ENCODE data around the gene FSD2. TPM values are rescaled to one million over a fixed set of nuclear protein-coding genes. Genes with fewer than 3 reads are reported as not detected.

Gene FSD2
- total and polyA plus RNA-seq, 2 of the 4 experiments (the other 2 are of a cell fraction): not detected

DNA sequence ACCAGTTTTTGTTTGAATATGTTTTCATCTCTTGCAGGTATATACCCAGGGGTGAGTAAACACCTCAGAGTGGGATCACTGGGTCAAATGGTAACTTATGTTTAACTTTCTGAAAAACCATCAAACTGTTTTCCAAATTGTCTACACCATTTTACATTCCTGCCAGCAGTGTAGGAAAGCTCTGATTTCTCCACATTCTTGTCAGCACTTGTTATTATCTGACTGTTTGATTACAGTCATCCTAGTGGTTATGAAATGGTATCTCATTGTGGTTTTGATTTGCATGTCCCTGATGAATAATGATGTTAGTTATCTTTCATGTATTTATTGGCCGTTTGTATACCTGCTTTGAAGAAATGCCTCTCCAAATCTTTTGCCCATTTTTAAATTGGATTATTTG lies 13.8 kb downstream of the FSD2 start:
- no peak overlapping the region for H2BK20ac ChIP-seq (ENCODE audit: low read depth, low read length)
- no peak overlapping the region for H2AK5ac ChIP-seq (ENCODE audit: low read depth, low read length)
- ChIA-PET POLR2A (ENCODE audit: unreplicated experiment) (no interaction called here), CTCF (interaction anchor here (1.1 kb wide), 1 partner anchor 24 kb away, joined by 5 read pairs; no protein-coding TSS in a partner anchor)
- no peak overlapping the region for H3K4ac ChIP-seq (ENCODE audit: low read depth, low read length)
- no peak overlapping the region for H4K5ac ChIP-seq (ENCODE audit: low read depth, low read length)
- H3K4me3 ChIP-seq (ENCODE audit: insufficient read depth, low read depth, low read length): no peak overlapping the region
- WGBS, 2 experiments (ENCODE audit: extremely low coverage in 2 of 2, insufficient read length in 1 of 2): no CpG with 5 or more reads among the region's 1 CpG
- H2AFZ ChIP-seq (replicated peaks; ENCODE audit: low read length, poor library complexity): no peak overlapping the region
- H4K8ac ChIP-seq (ENCODE audit: low read depth in 2 of 2, low read length in 2 of 2): no peak overlapping the region
- H2BK5ac ChIP-seq (ENCODE audit: low read depth, low read length, poor library complexity, severe bottlenecking): no peak overlapping the region
- DNase-seq (no peak), ATAC-seq (ENCODE audit: low read depth) (no peak)
- no peaks in the 10 kb centered on the region; the same call in 1 of the 2 replicates for H3K27me3 ChIP-seq (ENCODE audit: control insufficient read depth, insufficient read depth, low read length)
- no peak overlapping the region for H3K14ac ChIP-seq (replicated peaks; ENCODE audit: low read depth, low read length)
- H2BK120ac ChIP-seq (ENCODE audit: low read depth, low read length): no peak overlapping the region
- no peak overlapping the region for H3K56ac ChIP-seq (ENCODE audit: extremely low read depth, insufficient read depth, low read length)
- TF ChIP-seq NFE2L2 (IDR thresholded peaks at IDR 0.05; ENCODE audit: low read depth, low read length) (no peak), MXI1 (IDR thresholded peaks at IDR 0.05; ENCODE audit: borderline replicate concordance, low read depth, low read length) (no peak), ELK1 (IDR thresholded peaks at IDR 0.05; ENCODE audit: borderline replicate concordance, low read depth, low read length) (no peak), BHLHE40 (IDR thresholded peaks at IDR 0.05; ENCODE audit: low read depth, low read length) (no peak), USF2 (IDR thresholded peaks at IDR 0.05; ENCODE audit: low read depth, low read length) (no peak), CEBPB (IDR thresholded peaks at IDR 0.05; ENCODE audit: low read depth, low read length) (no peak), RFX5 (IDR thresholded peaks at IDR 0.05; ENCODE audit: low read depth, low read length) (no peak), POLR2A (IDR thresholded peaks at IDR 0.05; ENCODE audit: low read depth, low read length) (no peak), CHD1 (IDR thresholded peaks at IDR 0.05; ENCODE audit: low read depth, low read length) (no peak), MAZ (IDR thresholded peaks at IDR 0.05; ENCODE audit: borderline replicate concordance, low read depth, low read length) (no peak), FOS (IDR thresholded peaks at IDR 0.05; ENCODE audit: low read depth, low read length) (no peak), CTCF (conservative IDR thresholded peaks at IDR 0.05; ENCODE audit: low read depth, low read length) (no peak), RAD21 (IDR thresholded peaks at IDR 0.05; ENCODE audit: low read length) (no peak), RCOR1 (IDR thresholded peaks at IDR 0.05; ENCODE audit: insufficient replicate concordance, low read length) (no peak), MAFK (IDR thresholded peaks at IDR 0.05; ENCODE audit: low read depth, low read length) (no peak), SMC3 (IDR thresholded peaks at IDR 0.05; ENCODE audit: low read depth, low read length) (no peak)
- BruUV-seq (replicated peaks): no TSS peak
- H3K27ac ChIP-seq (ENCODE audit: insufficient read depth, low read length): no peak overlapping the region
- H2AK9ac ChIP-seq (replicated peaks; ENCODE audit: low read depth, low read length, poor library complexity): no peak overlapping the region
- H3K4me1 ChIP-seq (ENCODE audit: control insufficient read depth, insufficient read depth, low read length): no peaks in the 10 kb centered on the region
- H4K20me1 ChIP-seq (ENCODE audit: insufficient read depth, low read length): no peaks in the 10 kb centered on the region
- H3K4me2 ChIP-seq (ENCODE audit: low read depth, low read length): no peak overlapping the region
- intact Hi-C loops (cut with micrococcal nuclease) (no loop called here), in situ Hi-C loops (cut with MboI; ENCODE audit: low sequenced_read_pairs) (no loop called here), dilution Hi-C loops (cut with HindIII; ENCODE audit: low sequenced_read_pairs, unreplicated experiment) (no loop called here)
- no peaks in the 10 kb centered on the region for H3K9me3 ChIP-seq (ENCODE audit: control insufficient read depth, insufficient read depth, low read length)
- no peak overlapping the region for H3K18ac ChIP-seq (ENCODE audit: low read depth, low read length)
- no peaks in the 10 kb centered on the region for H3K36me3 ChIP-seq (ENCODE audit: control insufficient read depth, insufficient read depth, low read length)
- no peaks in the 10 kb centered on the region for H3K9me1 ChIP-seq (ENCODE audit: insufficient read depth, low read length)
- no peak overlapping the region for H4K91ac ChIP-seq (ENCODE audit: insufficient read depth, low read depth, low read length)
- no peak overlapping the region for H3K9ac ChIP-seq (ENCODE audit: low read depth, low read length)
- no peak overlapping the region for H2BK15ac ChIP-seq (ENCODE audit: low read depth, low read length)
- H3K79me1 ChIP-seq (ENCODE audit: low read depth in 1 of 2, low read length in 2 of 2): no peaks in the 10 kb centered on the region
- H3K23ac ChIP-seq (ENCODE audit: low read depth, low read length): no peak overlapping the region

Data from IMR-90 (cell line).